MV-4-11 (cell line): ENCODE measurements around the gene SLC27A3.

Experiments used
- DNase-seq: peaks from one replicate; lab custom pipeline; 2025; lab: John Stamatoyannopoulos, UW

SLC27A3 gene, protein sequence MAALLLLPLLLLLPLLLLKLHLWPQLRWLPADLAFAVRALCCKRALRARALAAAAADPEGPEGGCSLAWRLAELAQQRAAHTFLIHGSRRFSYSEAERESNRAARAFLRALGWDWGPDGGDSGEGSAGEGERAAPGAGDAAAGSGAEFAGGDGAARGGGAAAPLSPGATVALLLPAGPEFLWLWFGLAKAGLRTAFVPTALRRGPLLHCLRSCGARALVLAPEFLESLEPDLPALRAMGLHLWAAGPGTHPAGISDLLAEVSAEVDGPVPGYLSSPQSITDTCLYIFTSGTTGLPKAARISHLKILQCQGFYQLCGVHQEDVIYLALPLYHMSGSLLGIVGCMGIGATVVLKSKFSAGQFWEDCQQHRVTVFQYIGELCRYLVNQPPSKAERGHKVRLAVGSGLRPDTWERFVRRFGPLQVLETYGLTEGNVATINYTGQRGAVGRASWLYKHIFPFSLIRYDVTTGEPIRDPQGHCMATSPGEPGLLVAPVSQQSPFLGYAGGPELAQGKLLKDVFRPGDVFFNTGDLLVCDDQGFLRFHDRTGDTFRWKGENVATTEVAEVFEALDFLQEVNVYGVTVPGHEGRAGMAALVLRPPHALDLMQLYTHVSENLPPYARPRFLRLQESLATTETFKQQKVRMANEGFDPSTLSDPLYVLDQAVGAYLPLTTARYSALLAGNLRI

DNA sequence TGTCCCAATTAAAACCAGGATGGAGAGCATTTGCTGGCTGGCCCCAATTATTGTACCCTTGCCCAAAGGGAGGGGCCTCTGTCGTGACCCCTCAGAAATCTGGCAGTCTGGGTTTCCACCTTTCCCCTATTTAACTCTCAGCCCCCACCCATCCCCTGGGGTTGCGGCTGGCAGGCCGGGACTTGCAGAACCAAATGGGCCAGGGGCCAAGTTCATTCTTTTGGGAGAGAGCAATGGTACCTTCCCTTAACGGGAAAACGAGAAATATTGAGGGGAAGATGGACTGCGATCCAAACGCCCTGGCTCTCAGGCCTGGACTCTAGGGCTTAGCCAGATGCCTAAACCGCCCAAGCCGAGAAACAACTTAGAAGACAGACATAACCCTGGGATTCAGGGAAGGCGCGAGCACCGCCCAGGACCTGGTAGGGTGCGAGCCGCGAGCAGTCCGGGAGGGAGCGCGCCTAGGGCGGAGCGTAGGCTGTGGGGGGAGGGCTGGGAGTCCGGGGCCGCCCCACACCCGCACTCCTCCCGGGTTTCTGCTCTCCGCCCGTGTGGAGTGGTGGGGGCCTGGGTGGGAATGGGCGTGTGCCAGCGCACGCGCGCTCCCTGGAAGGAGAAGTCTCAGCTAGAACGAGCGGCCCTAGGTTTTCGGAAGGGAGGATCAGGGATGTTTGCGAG, at the start of gene SLC27A3:
Gene SLC27A3 (plus strand): TSS at position 628 of the 678 bp plus-strand sequence. CDS start 91 bp downstream, outside the sequence.
- no peak for DNase-seq

DNA sequence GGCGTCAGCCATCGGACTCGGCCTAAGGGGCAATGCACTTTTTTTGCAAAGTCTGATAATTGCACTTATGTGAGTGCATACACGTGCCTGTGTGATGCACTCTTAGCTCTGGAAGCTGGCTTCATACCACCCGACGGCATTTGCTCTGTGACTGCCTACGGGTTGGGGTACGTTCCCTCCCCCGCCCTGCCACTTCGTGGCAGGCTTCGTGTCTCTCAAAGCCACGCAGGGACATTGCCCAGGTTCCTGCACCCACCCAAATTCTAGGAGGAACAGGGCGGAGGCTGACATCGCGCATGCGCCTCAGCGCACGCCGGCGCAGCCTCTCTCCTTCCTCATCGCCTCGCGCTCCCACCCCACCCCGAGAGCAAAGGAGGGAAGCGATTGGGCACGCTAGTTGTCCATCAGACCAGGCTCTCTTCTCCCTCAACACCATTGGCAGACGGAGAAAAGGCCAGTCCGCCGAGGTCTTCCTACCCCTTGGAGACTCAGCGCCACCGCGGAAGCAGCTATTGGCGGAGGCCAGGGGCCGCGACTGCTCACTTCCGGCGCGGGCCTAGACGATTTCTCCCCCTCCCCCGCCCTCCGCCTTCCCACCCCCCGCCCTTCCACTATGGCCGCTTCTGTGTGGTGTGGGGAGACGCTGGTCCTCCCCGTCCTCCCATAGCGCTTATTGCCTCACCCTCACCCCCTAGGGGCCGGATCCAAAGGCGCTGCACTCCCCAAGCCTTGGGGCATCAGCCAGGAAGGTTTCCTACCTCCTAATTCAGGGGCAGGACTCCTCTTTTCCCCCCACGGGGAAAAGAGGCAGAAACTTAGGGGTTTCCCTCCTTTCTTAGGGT, 47.5 kb upstream of the SLC27A3 start, which contains the start of gene INTS3:
Gene INTS3 (plus strand): TSS at position 588 of the 842 bp plus-strand sequence. CDS start 585 bp downstream, outside the sequence.
- peak; percentile 100 for DNase-seq

DNA sequence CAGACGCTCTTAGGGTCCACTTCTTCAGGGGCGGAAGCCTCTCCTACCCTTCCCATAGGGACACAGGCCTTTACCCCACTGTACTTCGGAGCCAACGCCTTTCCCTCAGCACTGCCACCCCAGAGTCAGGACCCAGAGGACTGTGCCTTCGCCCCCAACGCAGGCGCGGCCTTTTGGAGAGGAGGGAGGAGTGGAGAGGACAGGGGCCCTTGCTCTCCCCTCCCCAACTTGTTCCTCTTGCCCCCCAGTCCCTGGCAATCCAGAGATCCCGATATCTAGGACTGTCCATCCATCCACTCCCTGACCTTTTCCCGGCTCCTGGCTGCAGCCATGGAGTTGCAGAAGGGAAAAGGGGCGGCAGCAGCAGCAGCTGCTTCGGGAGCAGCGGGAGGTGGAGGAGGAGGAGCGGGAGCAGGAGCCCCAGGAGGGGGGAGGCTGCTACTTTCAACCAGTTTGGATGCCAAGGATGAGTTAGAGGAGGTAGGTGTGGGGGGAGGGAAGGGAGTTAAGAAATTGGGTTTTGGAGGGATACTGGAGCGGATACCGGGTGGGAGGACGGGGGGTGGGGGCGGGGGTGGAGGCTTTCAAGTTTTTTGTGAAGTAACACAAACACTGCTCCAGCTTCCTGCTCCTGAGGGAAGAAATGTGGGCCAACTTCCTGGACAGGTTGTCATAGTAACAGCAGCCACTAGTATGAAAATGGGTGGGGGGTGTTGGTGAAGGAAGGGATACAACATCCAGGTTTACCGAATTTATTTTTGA, 46.7 kb upstream of the SLC27A3 start:
- DNase-seq, result peak; percentile 26

DNA sequence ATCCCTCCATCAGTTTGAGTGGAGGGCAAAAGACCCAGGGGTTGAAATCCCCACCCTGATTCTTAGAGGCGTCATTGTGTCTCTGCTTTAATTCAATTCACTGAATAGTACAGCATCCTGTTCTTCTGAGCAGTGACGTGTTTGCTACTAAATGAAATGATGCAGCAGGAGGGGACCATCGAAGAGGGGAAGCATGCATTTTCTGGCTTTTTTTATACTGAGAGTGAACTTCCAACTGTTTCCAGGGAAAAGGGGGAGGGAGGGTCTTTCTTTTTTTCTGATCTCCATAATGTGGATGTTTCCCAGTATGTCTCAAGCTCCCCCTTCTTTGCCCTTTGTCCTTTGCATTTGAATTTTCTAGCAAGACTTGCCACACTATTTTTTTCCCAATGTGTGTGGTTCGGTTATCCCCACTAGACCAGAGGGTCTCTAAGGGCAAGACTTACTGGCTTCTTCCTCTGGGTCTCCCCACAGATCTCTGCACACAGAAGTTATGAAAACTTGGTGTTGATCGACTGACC, 44.7 kb upstream of the SLC27A3 start:
- no peak for DNase-seq

DNA sequence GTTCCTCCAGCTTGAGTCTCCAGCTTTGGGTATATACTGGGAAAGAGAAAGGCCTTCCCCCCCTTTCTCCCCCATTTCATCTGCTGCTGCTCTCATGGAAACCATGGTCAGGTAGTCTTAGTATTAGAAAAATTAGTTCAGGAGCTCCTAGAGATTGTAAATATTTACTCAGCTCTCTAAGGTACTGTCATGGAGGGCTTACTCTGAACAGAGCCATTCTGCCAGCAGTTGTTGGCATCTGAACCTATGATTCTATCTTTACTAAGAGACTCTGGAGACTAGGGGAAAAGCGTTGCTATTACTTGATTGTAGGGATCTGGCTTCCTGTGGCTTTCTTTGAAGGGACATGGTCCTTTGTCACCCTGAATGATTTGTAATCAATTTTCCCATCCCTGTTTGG, 41.2 kb upstream of the SLC27A3 start:
- no peak for DNase-seq

DNA sequence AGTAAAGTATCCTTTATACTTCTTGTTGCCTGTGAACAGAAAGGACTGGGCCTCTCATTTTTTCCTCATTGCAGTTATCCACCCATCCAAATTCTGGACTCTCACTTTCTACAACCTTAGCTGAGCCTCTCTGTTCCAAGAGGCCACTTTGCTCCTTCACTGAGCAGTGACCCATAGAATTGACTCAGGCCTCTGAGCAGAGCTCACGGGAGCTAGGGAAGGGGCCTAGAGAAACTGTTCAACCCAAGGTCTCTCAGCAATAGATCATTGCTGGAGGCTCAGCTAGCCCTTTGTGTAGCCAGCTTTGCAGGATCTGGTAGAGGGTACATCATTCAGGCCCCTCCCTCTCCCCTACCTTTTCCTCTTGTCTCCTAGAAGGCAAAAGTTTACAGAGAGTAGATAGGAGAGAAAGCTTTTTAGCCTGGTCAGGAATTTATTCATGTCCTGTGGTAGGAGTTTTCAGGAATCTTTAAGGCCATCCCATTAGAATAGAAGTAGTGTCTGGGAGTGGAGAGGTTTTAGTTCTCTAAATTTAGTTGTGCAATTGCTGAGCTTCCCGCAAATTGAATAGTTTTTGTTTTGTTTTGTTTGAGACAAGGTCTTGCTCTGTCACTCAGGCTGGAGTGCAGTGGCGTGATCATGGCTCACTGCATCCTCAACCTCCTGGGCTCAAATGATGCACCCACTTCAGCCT, 40.7 kb upstream of the SLC27A3 start:
- peak; percentile 64 for DNase-seq

DNA sequence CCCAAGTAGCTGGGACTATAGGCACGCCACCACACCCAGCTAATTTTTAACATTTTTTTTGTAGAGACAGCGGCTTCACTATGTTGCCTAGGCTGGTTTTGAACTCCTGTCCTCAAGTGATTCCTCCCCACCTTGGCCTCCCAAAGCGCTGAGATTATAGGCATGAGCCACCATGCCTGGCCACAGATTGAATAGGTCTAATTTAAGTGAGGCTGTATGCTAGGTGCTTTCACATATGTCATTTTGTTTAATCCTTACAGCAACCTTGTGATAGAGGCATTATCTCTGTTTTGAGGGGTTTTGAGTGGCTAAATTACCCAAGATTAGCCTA, 40.2 kb upstream of the SLC27A3 start:
- no peak for DNase-seq

DNA sequence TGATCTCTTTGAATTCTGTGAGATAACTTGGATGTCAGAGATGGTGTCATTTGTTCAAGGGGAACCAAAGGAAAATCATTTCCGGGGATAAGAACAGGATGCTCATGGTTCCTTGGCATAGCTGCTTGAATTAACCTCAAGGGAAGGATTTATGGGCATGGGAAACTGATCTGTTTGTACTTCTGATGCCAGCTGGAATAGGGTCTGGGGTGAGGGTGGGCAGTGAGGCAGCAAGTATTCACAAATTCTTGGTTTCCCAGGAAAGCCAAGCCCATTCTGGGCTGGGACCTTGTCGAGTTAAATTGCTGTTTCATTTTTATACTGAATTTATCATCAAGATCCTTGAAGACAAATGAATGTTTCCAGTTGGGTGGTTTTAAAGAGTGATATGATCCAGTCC, 33.2 kb upstream of the SLC27A3 start:
- no peak for DNase-seq

DNA sequence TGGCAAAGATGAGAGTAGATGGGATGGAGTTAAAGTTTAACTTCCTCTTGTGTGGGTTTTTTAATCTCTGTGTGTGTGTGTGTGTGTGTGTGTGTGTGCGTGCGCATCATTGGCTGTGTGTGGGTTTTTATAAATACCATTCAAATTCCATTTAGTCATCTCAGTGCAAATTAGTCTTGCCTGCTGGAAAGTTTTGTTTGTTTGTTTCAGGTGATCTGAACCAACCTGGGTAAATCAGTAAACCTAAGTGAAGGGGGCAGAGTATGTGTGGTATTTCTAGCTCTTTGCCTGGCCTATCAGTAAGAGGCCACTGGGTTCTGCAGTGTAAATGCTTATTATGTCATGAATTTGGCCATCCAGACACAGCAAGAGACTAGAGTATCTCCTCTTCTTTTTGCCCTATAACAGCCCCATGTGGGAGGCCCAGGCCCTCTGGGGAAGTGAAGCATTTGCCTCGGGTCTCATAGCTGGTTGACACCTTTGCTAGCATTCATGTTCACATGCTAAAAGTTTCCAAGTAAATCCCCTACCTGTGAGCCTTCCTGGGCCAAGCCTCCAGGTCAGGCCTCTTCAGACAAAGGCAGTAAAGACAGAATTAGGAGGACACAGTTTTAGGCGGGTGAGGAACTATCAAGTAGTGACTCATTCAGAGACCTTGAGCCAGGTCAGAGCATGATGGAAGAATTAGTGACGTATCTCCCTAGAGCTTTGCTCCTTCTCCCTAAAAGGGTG, 32.6 kb upstream of the SLC27A3 start:
- peak; percentile 88 for DNase-seq

DNA sequence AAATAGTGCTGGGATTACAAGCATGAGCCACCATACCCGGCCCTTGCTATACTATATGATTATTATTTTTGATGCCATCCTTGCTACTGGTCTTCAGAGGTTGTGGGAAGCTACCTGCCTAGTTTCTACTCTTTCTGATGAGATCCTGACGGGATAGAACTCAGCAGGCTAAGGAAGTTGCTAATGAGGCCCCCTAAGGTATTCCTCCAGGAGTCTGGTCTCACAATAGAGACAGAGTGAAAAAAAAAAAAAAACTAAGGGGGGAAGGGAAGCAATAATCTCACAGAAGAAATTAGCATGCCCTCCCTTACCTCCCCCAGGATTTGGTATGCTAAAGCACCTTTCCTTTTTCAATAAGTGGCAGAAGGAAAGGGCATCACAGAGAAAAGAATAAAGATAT, 29.8 kb upstream of the SLC27A3 start:
- DNase-seq, result no peak

DNA sequence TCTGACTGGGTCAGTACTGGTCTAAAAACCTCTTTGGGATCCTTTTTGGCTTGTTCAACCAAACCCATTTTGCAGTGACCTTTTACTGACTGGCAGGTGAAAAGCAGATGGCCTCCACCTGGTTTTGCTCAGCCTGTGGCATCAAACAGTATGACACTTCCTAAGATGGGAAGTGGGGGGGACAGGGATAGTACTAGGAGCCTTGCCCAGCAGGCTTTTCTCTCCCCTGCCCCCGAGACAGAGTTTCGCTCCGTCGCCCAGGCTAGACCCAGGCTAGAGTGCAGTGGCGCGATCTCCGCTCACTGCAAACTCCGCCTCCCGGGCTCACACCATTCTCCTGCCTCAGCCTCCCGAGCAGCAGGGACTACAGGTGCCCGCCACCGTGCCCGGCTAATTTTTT, 29.0 kb upstream of the SLC27A3 start:
- DNase-seq, result no peak

DNA sequence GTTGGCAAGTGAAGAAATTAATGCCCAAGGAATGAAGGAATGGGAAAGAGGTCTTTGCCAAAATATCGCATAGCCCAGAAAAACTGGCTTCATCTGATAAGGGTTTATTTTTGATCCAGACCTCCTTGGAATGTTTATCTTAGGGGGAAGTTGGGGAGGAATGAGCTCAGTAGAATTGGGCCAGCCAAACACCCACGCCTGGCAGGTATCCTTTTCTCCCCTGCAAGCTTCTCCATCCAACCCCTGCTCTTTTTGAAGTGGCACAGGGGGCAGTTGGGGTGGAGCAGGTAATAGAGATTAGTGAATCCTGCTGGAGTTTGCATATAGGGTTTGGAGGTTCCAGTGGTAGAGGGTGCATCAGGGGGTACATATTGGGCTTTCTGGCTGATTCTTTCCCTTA, 26.3 kb upstream of the SLC27A3 start:
- DNase-seq, result no peak

DNA sequence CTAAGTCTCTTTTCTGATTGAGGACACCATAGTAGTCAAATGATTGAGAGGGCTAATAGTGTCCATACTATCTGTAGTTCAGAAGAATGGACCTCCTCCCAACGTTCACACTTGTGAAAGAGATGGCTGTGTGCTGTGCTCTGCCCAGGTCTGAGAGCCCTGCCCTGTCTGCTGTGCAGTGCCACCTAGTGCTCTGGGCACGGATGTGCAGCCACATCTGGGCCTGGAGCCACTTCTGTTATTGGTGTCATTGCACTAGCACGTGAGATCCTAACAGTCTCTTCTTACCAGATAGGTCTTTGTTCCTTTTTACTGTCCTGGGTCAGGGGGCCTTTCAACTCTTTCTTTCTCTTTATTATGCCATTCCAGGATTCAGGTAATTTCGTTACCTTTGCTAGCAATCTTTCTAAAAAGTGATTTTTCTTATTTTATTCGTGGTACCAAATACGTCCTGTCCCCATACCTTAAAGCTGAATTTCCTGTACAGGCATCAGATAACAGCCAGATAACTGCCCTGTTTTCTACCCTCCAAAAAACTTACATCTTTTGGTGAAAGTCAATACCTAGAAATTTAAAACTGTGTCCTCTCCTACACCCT, 25.7 kb upstream of the SLC27A3 start:
- peak; percentile 86 for DNase-seq

DNA sequence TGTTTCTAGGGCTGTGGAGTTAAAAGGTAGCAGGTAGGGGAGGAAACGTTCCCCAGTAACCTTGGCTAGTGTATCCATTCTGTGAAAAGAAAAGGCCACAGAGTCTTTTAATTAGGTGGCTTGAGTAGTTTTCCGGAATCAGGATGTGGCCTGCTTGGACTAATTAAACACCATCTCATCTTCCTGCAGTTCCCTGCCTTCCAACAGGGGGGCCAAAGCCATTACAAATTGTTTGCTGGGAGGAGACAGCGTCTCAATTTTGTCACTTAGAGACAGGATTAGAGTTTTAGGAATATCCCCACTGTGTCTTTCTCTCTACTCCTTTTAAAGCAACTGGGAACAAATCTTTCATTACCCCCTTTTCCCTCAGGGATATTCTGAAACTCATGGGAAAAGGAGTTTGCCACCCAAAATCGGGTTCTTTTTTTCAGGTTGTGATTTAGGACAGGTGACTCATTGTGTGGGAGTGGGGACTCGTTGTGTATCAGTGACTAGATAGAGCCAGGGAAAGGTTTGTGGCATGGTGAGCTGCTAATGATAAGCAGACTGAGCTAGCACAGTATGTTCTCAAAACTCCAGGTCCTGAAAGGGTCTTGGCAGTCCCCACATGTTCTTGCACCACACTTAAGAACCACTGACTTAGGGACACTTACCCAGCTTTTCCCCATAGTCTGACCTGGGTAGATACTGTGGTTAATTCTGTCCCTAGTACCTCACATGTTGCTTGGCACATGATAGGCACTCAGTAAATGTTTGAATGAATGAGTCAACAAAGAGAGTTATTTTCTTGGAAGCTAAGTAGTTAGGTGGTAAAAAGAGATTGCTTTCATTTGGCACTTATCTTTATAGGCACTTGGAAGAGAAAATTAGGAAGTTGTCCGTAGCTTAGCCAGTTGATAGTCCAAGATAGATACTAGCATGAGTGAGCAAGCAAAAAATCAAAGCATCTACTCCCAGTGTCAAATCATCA, 24.9 kb upstream of the SLC27A3 start:
- DNase-seq, result no peak

DNA sequence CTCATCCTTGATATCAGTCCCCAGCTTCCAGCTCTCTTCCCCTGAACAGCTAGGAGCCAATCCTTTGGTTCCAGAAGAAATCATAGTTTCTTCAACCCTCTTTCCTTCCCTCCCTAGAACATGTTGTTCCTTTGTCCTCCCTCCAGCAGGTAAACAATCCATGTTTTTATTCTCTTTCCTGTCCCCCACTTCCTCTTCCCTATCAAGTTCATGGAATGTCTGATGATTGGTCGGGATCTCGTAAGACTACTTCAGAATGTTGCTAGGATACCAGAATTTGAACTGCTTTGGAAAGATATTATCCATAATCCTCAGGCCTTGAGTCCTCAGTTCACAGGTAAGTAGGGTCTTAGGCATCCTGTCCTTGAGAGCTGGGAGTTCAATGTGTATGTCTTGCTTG, 23.1 kb upstream of the SLC27A3 start:
- DNase-seq, result no peak

DNA sequence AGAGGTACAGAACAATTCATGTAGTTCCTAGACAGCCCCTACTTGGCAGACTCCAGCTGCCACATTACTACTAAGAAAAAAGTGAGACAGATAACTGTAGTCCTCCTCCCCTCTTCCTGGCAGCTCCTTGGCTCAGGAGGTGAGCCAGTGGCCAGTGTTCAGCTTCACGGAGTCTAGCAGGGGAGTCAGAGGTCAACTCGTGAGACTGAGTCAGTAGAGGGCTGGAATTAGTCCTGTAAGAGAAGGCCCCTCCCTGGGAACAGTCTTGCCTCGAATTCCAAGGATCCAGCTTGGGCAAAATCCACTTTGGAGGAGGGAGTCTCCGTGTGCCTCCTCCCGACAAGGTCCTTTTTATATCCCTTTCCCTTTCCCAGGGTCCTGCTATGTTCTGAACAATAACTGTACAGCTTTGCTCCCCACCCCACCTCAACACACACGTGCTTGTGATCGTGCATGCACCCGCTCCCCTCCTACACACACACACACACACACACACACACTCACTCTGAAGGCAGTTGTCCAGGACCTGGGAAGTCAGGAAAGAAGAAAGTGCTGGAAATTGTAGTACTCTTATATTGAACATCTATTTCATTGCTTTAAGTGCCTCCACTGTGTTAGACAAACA, 22.5 kb upstream of the SLC27A3 start:
- no peak for DNase-seq

DNA sequence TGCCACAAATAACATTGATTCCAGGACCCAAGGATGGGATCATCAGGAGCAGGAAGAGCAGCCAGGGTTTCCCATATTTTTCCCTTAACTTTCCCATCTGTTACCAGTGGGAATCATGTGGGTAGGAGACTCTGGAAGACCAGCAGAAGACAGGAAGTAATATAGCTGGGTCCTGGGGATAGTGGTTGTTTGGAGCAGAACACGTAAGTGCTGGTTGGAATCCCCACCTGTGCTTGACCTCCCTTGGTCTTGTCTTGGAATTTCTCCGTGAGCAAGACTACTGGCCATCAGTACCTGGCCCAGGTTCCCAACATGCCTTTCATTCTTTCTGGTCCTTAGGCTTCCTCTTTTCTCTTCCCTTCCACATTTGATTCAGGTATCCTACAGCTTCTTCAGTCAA, 20.9 kb upstream of the SLC27A3 start:
- no peak for DNase-seq

DNA sequence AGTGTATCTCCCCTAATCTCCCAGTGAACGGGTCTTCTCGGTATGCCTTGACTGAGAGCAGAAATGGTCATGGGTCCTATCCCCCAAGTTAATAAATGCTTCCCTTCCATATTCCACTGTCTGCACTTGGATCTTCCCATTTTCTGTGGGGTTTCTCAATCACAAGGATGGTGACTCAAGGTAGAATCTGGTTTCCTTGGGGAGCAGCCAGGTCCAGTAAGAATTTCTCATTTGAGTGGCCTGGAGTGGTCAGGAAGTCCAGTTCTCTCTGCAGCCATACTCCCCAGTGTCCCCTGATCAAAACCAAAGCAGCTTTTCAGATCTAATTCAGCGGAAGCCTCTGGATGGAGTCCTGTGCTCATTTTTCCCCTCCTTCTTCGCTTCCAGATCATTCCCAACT, 14.8 kb upstream of the SLC27A3 start:
- no peak for DNase-seq
